SK-N-SH (cell line): Measurements from ENCODE around the gene ATF2. TPM values are rescaled to one million over a fixed set of nuclear protein-coding genes. Genes with fewer than 3 reads are reported as not detected.

Experiments
- CTCF ChIA-PET: fragments of 300-600, 350-600 bp; formaldehyde crosslinking; extraction: SDS; loops from one replicate; lab custom pipeline; 2021; lab: Yijun Ruan, JAX
- POLR2A ChIA-PET: fragments of 350-600 bp; sonication (Branson Sonifier 250); formaldehyde crosslinking; extraction: SDS; loops from one replicate; lab custom pipeline; 2020; ENCODE audit warnings: antibody characterized with exemption, inconsistent platforms; lab: Yijun Ruan, JAX
- DNase-seq: peaks from one replicate; pipeline ENCODE4 v3.0.0; 2012
- H2AFZ ChIP-seq: fragments of 200-600 bp; sonication (generic); 2 replicates; pipeline ENCODE4 v1.8.1; 2016; ENCODE audit warnings: antibody characterized with exemption, mild to moderate bottlenecking, low read depth
- H3F3A ChIP-seq: fragments of 200-600 bp; sonication (generic); replicated peaks from 2 replicates; pipeline ENCODE3; 2016; ENCODE audit warnings: antibody characterized with exemption, mild to moderate bottlenecking; ENCODE audit not compliant: insufficient read depth
- H3K27ac ChIP-seq, 2 experiments: fragments of 200-500 bp in 1 of 2; fragments of 200-600 bp in 1 of 2; sonication (Bioruptor generic) in 1 of 2; sonication (generic), shearing (Covaris generic) in 1 of 2; 2 replicates each; pipeline versions ENCODE4 v1.5.1 to v1.6.1; 2014 to 2016; ENCODE audit warnings: low read depth in 2 of 2, inconsistent platforms in 1 of 2, low read length in 1 of 2, mild to moderate bottlenecking in 1 of 2, mixed read lengths in 1 of 2
- H3K27me3 ChIP-seq: fragments of 200-600 bp; sonication (generic), shearing (Covaris generic); 2 replicates; pipeline ENCODE4 v1.6.1; 2016; ENCODE audit warnings: mixed run types; ENCODE audit not compliant: insufficient read depth
- H3K36me3 ChIP-seq, 2 experiments: fragments of 200-500 bp in 1 of 2; fragments of 200-600 bp in 1 of 2; sonication (Bioruptor generic) in 1 of 2; sonication (generic) in 1 of 2; replicated peaks in 1 of 2; 2 replicates each; pipeline versions ENCODE3 to v1.5.1; 2014 to 2016; ENCODE audit warnings: low read length in 1 of 2, mild to moderate bottlenecking in 1 of 2; ENCODE audit not compliant: insufficient read depth in 2 of 2, control insufficient read depth in 1 of 2
- H3K4me1 ChIP-seq, 2 experiments: fragments of 200-500 bp in 1 of 2; fragments of 200-600 bp in 1 of 2; sonication (Bioruptor generic) in 1 of 2; sonication (generic), shearing (Covaris generic) in 1 of 2; 2 replicates each; pipeline versions ENCODE4 v1.5.1 to v1.6.1; 2014 to 2016; ENCODE audit warnings: low read depth in 1 of 2, low read length in 1 of 2, mixed run types in 1 of 2; ENCODE audit not compliant: insufficient read depth in 2 of 2, control insufficient read depth in 1 of 2
- H3K4me2 ChIP-seq: fragments of 200-600 bp; sonication (generic), shearing (Covaris generic); 2 replicates; pipeline ENCODE4 v1.6.1; 2017; ENCODE audit warnings: mixed run types
- H3K4me3 ChIP-seq, 2 experiments: fragments of 200-500 bp in 1 of 2; fragments of 200-600 bp in 1 of 2; sonication (Bioruptor generic) in 1 of 2; sonication (generic), shearing (Covaris generic) in 1 of 2; 2 replicates each; pipeline versions ENCODE4 v1.5.1 to v1.8.1; 2014 to 2016; ENCODE audit warnings: low read depth in 2 of 2, inconsistent platforms in 1 of 2, low read length in 1 of 2, mild to moderate bottlenecking in 1 of 2, mixed read lengths in 1 of 2, moderate library complexity in 1 of 2
- H3K79me2 ChIP-seq: fragments of 200-600 bp; sonication (generic); 2 replicates; pipeline ENCODE4 v1.8.1; 2017; ENCODE audit warnings: mild to moderate bottlenecking; ENCODE audit not compliant: insufficient read depth
- H3K9ac ChIP-seq: fragments of 200-600 bp; sonication (generic); 2 replicates; pipeline ENCODE4 v1.6.1; 2017; ENCODE audit warnings: mixed run types
- H3K9me2 ChIP-seq: fragments of 200-600 bp; sonication (generic); 2 replicates; pipeline ENCODE4 v1.6.1; 2017; ENCODE audit warnings: mixed run types
- H3K9me3 ChIP-seq: fragments of 200-600 bp; sonication (generic); 2 replicates; pipeline ENCODE4 v1.6.1; 2017; ENCODE audit warnings: mixed run types, mild to moderate bottlenecking, moderate library complexity
- H4K20me1 ChIP-seq: fragments of 200-600 bp; sonication (generic); 2 replicates; pipeline ENCODE4 v1.6.1; 2017; ENCODE audit warnings: mild to moderate bottlenecking, mixed run types; ENCODE audit not compliant: insufficient read depth
- CHD2 ChIP-seq: fragments of 150-350 bp; IDR thresholded peaks from 2 replicates; pipeline ENCODE4 v1.6.1; 2018; ENCODE audit warnings: low read length; ENCODE audit not compliant: partially characterized antibody
- FOXJ3 ChIP-seq: sonication (generic); formaldehyde crosslinking; IDR thresholded peaks from 2 replicates; pipeline ENCODE4 v1.5.1; 2020; ENCODE audit warnings: mild to moderate bottlenecking, missing genetic modification reagents
- NFIC ChIP-seq: IDR thresholded peaks from 2 replicates; pipeline ENCODE4 v1.4.0; 2012; ENCODE audit warnings: borderline replicate concordance
- POLR2AphosphoS5 ChIP-seq: IDR thresholded peaks from 2 replicates; pipeline ENCODE4 v1.6.1; 2012; ENCODE audit warnings: low read depth, low read length
- RFX5 ChIP-seq: IDR thresholded peaks from 2 replicates; pipeline ENCODE4 v1.6.1; 2012; ENCODE audit warnings: mild to moderate bottlenecking, improper control_type of control experiment, low read length
- SIN3A ChIP-seq: IDR thresholded peaks from 2 replicates; pipeline ENCODE4 v1.6.1; 2012; ENCODE audit warnings: low read depth, mild to moderate bottlenecking, low read length, moderate library complexity, borderline replicate concordance
- SMC3 ChIP-seq: IDR thresholded peaks from 2 replicates; pipeline ENCODE4 v1.6.1; 2012; ENCODE audit warnings: low read depth, low read length, improper control_type of control experiment
- TAF1 ChIP-seq: IDR thresholded peaks from 2 replicates; pipeline ENCODE4 v1.6.1; 2012; ENCODE audit warnings: low read depth, mild to moderate bottlenecking, low read length, moderate library complexity, borderline replicate concordance
- TCF12 ChIP-seq: IDR thresholded peaks from 2 replicates; pipeline ENCODE4 v1.4.0; 2012
- WGBS: methylation state at CpG from one replicate; pipeline ENCODE4 v1.1.6; 2017; ENCODE audit warnings: low lambda C conversion rate; 5-methylcytosine and 5-hydroxymethylcytosine counted together
- polyA plus RNA-seq, 3 experiments: library from polyadenylated mRNA; depleted of rRNA; stranded (reverse); fragments of >200 nt; gene quantifications; 2 replicates each; pipeline ENCODE4 v1.2.3, GENCODE V29; 2012
- TF ChIP-seq, protein P1 (sequence below): IDR thresholded peaks from 2 replicates; pipeline ENCODE4 v1.4.0; 2012; ENCODE audit warnings: low read depth, borderline replicate concordance
- TF ChIP-seq, protein P2 (sequence below): IDR thresholded peaks from 2 replicates; pipeline ENCODE4; 2012
- TF ChIP-seq, protein P3 (sequence below): fragments of 150-350 bp; IDR thresholded peaks from 2 replicates; pipeline ENCODE4 v1.6.1; 2017; ENCODE audit warnings: antibody characterized with exemption, low read length, low read depth, borderline replicate concordance
- TF ChIP-seq, protein P4 (sequence below): fragments of 200-600 bp; sonication (generic); IDR thresholded peaks from 2 replicates; pipeline ENCODE4 v1.6.1; 2017; ENCODE audit warnings: antibody characterized with exemption, mild to moderate bottlenecking, moderate library complexity
- TF ChIP-seq, protein P5 (sequence below): IDR thresholded peaks from 2 replicates; pipeline ENCODE4 v1.4.0; 2012; ENCODE audit warnings: low read depth

ATF2 gene
- polyA plus RNA-seq, 1 of the 3 experiments (the other 2 are of a cell fraction), result 19.0 TPM

DNA sequence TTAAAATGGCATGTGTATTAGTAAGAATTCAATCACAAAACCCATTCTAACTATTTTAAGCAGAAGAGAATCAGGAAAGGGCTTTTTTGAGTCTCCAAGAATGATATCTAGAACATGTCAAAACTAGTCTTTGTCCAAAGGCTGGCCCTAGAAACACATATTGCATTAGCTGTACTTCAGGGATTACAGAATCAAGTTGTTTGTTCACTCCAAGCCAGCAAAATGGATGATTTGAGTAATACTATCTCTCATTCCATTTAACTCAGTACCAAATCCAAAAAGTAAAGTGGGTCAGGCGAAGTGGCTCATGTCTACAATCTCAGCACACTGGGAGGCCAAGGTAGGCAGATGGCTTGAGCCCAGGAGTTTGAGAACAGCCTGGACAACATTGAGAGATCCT lies 41.3 kb downstream of the ATF2 start:
- Histone ChIP-seq H3F3A (peaks cover 3% of the 10 kb centered on the region), H3K9me2 (no peaks in the 10 kb centered on the region), H3K9me3 (0 out of 2 replicates have a peak, but pooled peaks cover 5% of the 10 kb centered on the region), H2AFZ (no peak overlapping the region), H3K9ac (no peak overlapping the region), H3K36me3 (peaks cover 47 to 68% of the 10 kb centered on the region in 2 experiments), H3K4me3 (no peak overlapping the region), H3K27ac (no peak overlapping the region), H3K4me1 (no peaks in the 10 kb centered on the region), H3K27me3 (no peaks in the 10 kb centered on the region), H3K4me2 (no peak overlapping the region), H4K20me1 (no peaks in the 10 kb centered on the region), H3K79me2 (peaks cover 69% of the 10 kb centered on the region)
- TF ChIP-seq FOXJ3 (no peak), RFX5 (no peak), CHD2 (no peak), SIN3A (no peak), NFIC (no peak), SMC3 (no peak), TCF12 (no peak), TAF1 (no peak), POLR2AphosphoS5 (no peak)
- TF ChIP-seq, protein P1, sequence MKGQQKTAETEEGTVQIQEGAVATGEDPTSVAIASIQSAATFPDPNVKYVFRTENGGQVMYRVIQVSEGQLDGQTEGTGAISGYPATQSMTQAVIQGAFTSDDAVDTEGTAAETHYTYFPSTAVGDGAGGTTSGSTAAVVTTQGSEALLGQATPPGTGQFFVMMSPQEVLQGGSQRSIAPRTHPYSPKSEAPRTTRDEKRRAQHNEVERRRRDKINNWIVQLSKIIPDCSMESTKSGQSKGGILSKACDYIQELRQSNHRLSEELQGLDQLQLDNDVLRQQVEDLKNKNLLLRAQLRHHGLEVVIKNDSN, result no peak
- TF ChIP-seq, protein P2, sequence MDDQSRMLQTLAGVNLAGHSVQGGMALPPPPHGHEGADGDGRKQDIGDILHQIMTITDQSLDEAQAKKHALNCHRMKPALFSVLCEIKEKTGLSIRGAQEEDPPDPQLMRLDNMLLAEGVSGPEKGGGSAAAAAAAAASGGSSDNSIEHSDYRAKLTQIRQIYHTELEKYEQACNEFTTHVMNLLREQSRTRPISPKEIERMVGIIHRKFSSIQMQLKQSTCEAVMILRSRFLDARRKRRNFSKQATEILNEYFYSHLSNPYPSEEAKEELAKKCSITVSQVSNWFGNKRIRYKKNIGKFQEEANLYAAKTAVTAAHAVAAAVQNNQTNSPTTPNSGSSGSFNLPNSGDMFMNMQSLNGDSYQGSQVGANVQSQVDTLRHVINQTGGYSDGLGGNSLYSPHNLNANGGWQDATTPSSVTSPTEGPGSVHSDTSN, result no peak
- TF ChIP-seq, protein P3, sequence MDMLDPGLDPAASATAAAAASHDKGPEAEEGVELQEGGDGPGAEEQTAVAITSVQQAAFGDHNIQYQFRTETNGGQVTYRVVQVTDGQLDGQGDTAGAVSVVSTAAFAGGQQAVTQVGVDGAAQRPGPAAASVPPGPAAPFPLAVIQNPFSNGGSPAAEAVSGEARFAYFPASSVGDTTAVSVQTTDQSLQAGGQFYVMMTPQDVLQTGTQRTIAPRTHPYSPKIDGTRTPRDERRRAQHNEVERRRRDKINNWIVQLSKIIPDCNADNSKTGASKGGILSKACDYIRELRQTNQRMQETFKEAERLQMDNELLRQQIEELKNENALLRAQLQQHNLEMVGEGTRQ, result no peak
- TF ChIP-seq, protein P4, sequence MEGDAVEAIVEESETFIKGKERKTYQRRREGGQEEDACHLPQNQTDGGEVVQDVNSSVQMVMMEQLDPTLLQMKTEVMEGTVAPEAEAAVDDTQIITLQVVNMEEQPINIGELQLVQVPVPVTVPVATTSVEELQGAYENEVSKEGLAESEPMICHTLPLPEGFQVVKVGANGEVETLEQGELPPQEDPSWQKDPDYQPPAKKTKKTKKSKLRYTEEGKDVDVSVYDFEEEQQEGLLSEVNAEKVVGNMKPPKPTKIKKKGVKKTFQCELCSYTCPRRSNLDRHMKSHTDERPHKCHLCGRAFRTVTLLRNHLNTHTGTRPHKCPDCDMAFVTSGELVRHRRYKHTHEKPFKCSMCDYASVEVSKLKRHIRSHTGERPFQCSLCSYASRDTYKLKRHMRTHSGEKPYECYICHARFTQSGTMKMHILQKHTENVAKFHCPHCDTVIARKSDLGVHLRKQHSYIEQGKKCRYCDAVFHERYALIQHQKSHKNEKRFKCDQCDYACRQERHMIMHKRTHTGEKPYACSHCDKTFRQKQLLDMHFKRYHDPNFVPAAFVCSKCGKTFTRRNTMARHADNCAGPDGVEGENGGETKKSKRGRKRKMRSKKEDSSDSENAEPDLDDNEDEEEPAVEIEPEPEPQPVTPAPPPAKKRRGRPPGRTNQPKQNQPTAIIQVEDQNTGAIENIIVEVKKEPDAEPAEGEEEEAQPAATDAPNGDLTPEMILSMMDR, result no peak
- TF ChIP-seq, protein P5, sequence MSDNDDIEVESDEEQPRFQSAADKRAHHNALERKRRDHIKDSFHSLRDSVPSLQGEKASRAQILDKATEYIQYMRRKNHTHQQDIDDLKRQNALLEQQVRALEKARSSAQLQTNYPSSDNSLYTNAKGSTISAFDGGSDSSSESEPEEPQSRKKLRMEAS, result no peak
- 88% methylated on average over 1 of the region's 1 CpG for WGBS
- no peak for DNase-seq
- ChIA-PET CTCF (interaction anchor here (0.6 to 3.3 kb wide), 3 partner anchors 12 to 583 kb away, joined by 3 to 16 read pairs (median 3); no protein-coding TSS in a partner anchor), POLR2A (no interaction called here)
